HEK293 (cell line): ENCODE results near the gene ENDOV.
A peak's percentile ranks its signal among the peaks of the same experiment; 100 is the strongest.

Experiments
- GLIS1 ChIP-seq: fragments of 450-650 bp; formaldehyde crosslinking; IDR thresholded peaks from 2 replicates; pipeline ENCODE4 v1.5.1; 2016; ENCODE audit warnings: missing biosample characterization, missing genetic modification characterization
- GLIS2 ChIP-seq: fragments of 450-650 bp; formaldehyde crosslinking; IDR thresholded peaks from 2 replicates; pipeline ENCODE4 v1.5.1; 2016; ENCODE audit warnings: missing biosample characterization, missing genetic modification characterization
- HIC1 ChIP-seq: fragments of 450-650 bp; formaldehyde crosslinking; IDR thresholded peaks from 2 replicates; pipeline ENCODE4 v1.5.1; 2016; ENCODE audit warnings: missing biosample characterization, missing genetic modification characterization
- IKZF3 ChIP-seq: fragments of 450-650 bp; IDR thresholded peaks from 2 replicates; pipeline ENCODE4 v1.5.0; 2018; ENCODE audit warnings: missing biosample characterization, mild to moderate bottlenecking, missing genetic modification characterization, moderate library complexity
- KLF1 ChIP-seq: fragments of 450-650 bp; formaldehyde crosslinking; IDR thresholded peaks from 2 replicates; pipeline ENCODE4 v1.5.1; 2016; ENCODE audit warnings: missing biosample characterization, missing genetic modification characterization
- KLF9 ChIP-seq: fragments of 450-650 bp; formaldehyde crosslinking; IDR thresholded peaks from 2 replicates; pipeline ENCODE4 v1.5.1; 2016; ENCODE audit warnings: missing biosample characterization, missing genetic modification characterization, low read depth
- MEIS1 ChIP-seq: sonication (generic); formaldehyde crosslinking; IDR thresholded peaks from 2 replicates; pipeline ENCODE4 v1.8.1; 2022; ENCODE audit warnings: missing genetic modification reagents, mild to moderate bottlenecking, borderline replicate concordance
- OSR2 ChIP-seq: fragments of 450-650 bp; formaldehyde crosslinking; IDR thresholded peaks from 2 replicates; pipeline ENCODE4 v1.5.1; 2016; ENCODE audit warnings: missing biosample characterization, missing genetic modification characterization
- PATZ1 ChIP-seq: fragments of 450-650 bp; formaldehyde crosslinking; IDR thresholded peaks from 2 replicates; pipeline ENCODE4 v1.5.1; 2016; ENCODE audit warnings: missing biosample characterization, missing genetic modification characterization
- PRDM4 ChIP-seq: fragments of 450-650 bp; formaldehyde crosslinking; IDR thresholded peaks from 2 replicates; pipeline ENCODE4 v1.5.1; 2017; ENCODE audit warnings: missing biosample characterization, missing genetic modification characterization
- SP2 ChIP-seq: fragments of 450-650 bp; formaldehyde crosslinking; IDR thresholded peaks from 2 replicates; pipeline ENCODE4 v1.5.1; 2016; ENCODE audit warnings: missing biosample characterization, missing genetic modification characterization
- SP3 ChIP-seq: fragments of 450-650 bp; formaldehyde crosslinking; IDR thresholded peaks from 2 replicates; pipeline ENCODE4 v1.5.1; 2016; ENCODE audit warnings: missing biosample characterization, missing genetic modification characterization
- ZBTB11 ChIP-seq: fragments of 450-650 bp; formaldehyde crosslinking; conservative IDR thresholded peaks from 2 replicates; pipeline ENCODE4 v1.5.1; 2016; ENCODE audit warnings: low read depth, missing biosample characterization, missing genetic modification characterization
- ZBTB20 ChIP-seq: fragments of 450-650 bp; formaldehyde crosslinking; IDR thresholded peaks from 2 replicates; pipeline ENCODE4 v1.5.1; 2016; ENCODE audit warnings: missing biosample characterization, missing genetic modification characterization
- ZBTB48 ChIP-seq: fragments of 450-650 bp; formaldehyde crosslinking; IDR thresholded peaks from 2 replicates; pipeline ENCODE4 v1.5.1; 2016; ENCODE audit warnings: missing biosample characterization, missing genetic modification characterization
- ZEB2 ChIP-seq: fragments of 450-650 bp; formaldehyde crosslinking; IDR thresholded peaks from 2 replicates; pipeline ENCODE4 v1.5.1; 2016; ENCODE audit warnings: missing biosample characterization, missing genetic modification characterization
- ZFP37 ChIP-seq: fragments of 450-650 bp; formaldehyde crosslinking; IDR thresholded peaks from 2 replicates; pipeline ENCODE4 v1.5.1; 2016; ENCODE audit warnings: missing biosample characterization, missing genetic modification characterization
- ZFP69B ChIP-seq: fragments of 450-650 bp; formaldehyde crosslinking; IDR thresholded peaks from 2 replicates; pipeline ENCODE4 v1.5.1; 2016; ENCODE audit warnings: missing biosample characterization, missing genetic modification characterization
- ZNF169 ChIP-seq: fragments of 450-650 bp; formaldehyde crosslinking; IDR thresholded peaks from 2 replicates; pipeline ENCODE4 v1.5.1; 2016; ENCODE audit warnings: missing biosample characterization, missing genetic modification characterization
- ZNF2 ChIP-seq: fragments of 450-650 bp; formaldehyde crosslinking; IDR thresholded peaks from 2 replicates; pipeline ENCODE4 v1.5.1; 2016; ENCODE audit warnings: missing biosample characterization, missing genetic modification characterization
- ZNF354C ChIP-seq: fragments of 450-650 bp; formaldehyde crosslinking; IDR thresholded peaks from 2 replicates; pipeline ENCODE4 v1.5.1; 2016; ENCODE audit warnings: missing biosample characterization, missing genetic modification characterization, low read depth, borderline replicate concordance
- ZNF423 ChIP-seq: fragments of 450-650 bp; formaldehyde crosslinking; IDR thresholded peaks from 2 replicates; pipeline ENCODE4 v1.5.1; 2016; ENCODE audit warnings: missing biosample characterization, missing genetic modification characterization
- ZNF561 ChIP-seq: fragments of 450-650 bp; IDR thresholded peaks from 2 replicates; pipeline ENCODE4 v1.5.1; 2018; ENCODE audit warnings: missing biosample characterization, missing genetic modification characterization, borderline replicate concordance
- ZNF664 ChIP-seq: fragments of 450-650 bp; formaldehyde crosslinking; IDR thresholded peaks from 2 replicates; pipeline ENCODE4 v1.5.1; 2016; ENCODE audit warnings: missing biosample characterization, missing genetic modification characterization
- ZNF692 ChIP-seq: fragments of 450-650 bp; formaldehyde crosslinking; IDR thresholded peaks from 2 replicates; pipeline ENCODE4 v1.5.1; 2016; ENCODE audit warnings: missing biosample characterization, missing genetic modification characterization
- ZNF76 ChIP-seq: fragments of 450-650 bp; formaldehyde crosslinking; IDR thresholded peaks from 2 replicates; pipeline ENCODE4; 2016; ENCODE audit warnings: low read depth, missing biosample characterization, missing genetic modification characterization, borderline replicate concordance
- ZSCAN23 ChIP-seq: fragments of 450-650 bp; formaldehyde crosslinking; IDR thresholded peaks from 2 replicates; pipeline ENCODE4 v1.5.1; 2016; ENCODE audit warnings: missing biosample characterization, missing genetic modification characterization
- ZSCAN30 ChIP-seq: fragments of 450-650 bp; IDR thresholded peaks from 2 replicates; pipeline ENCODE4 v1.5.1; 2018; ENCODE audit warnings: missing biosample characterization, mild to moderate bottlenecking, missing genetic modification characterization, moderate library complexity
- ZXDB ChIP-seq: fragments of 450-650 bp; formaldehyde crosslinking; IDR thresholded peaks from 2 replicates; pipeline ENCODE4 v1.5.1; 2016; ENCODE audit warnings: missing biosample characterization, missing genetic modification characterization

ENDOV gene

GRCh38 chr17:80476877-80477646, 62.1 kb downstream of the ENDOV start (continued):
- TF ChIP-seq ZBTB48 (tag by site-specific recombination) (0 out of 2 replicates have a peak, but pooled peaks have one; percentile 27), ZNF354C (tag by site-specific recombination) (no peak), ZSCAN30 (tag by site-specific recombination) (0 out of 2 replicates have a peak, but pooled peaks have one; percentile 7), ZNF423 (tag by site-specific recombination) (peak; percentile 76), ZNF692 (peak; percentile 88), HIC1 (tag by site-specific recombination) (peak; percentile 71), OSR2 (no peak), SP3 (tag by site-specific recombination) (peak; percentile 57), ZNF76 (peak; percentile 62), ZFP37 (tag by site-specific recombination) (0 out of 2 replicates have a peak, but pooled peaks have one; percentile 64), ZBTB20 (tag by site-specific recombination) (peak; percentile 93), ZNF664 (tag by site-specific recombination) (no peak), IKZF3 (tag by site-specific recombination) (peak; percentile 8; the same call in 1 of the 2 replicates), KLF9 (tag by site-specific recombination) (0 out of 2 replicates have a peak, but pooled peaks have one; percentile 25), ZEB2 (tag by site-specific recombination) (peak; percentile 86), ZBTB11 (tag by site-specific recombination) (peak; percentile 34; the same call in 1 of the 2 replicates), KLF1 (tag by site-specific recombination) (peak; percentile 54), ZSCAN23 (tag by site-specific recombination) (0 out of 2 replicates have a peak, but pooled peaks have one; percentile 43), PATZ1 (tag by site-specific recombination) (peak; percentile 76), ZFP69B (tag by site-specific recombination) (peak; percentile 93), MEIS1 (CRISPR knock-in tag) (no peak), ZXDB (tag by site-specific recombination) (no peak), ZNF2 (tag by site-specific recombination) (peak; percentile 42; the same call in 1 of the 2 replicates), ZNF169 (tag by site-specific recombination) (no peak), ZNF561 (peak; percentile 12; the same call in 1 of the 2 replicates), SP2 (tag by site-specific recombination) (peak; percentile 67), GLIS1 (tag by site-specific recombination) (peak; percentile 55), PRDM4 (no peak), GLIS2 (peak; percentile 83)
